Cardiac fibroblast (primary cell): ENCODE results near the gene BMPR1A.
"Not testable (repeated sequence)": the region's sequence is repeated elsewhere in the genome, so short reads cannot be mapped to it uniquely, and the experiment has no call there.

ENCODE experiments used
- DNase-seq, 2 donors: peaks; one replicate each; pipeline versions ENCODE4 v3.0.0 to v3.0.0-alpha.2; 2010; ENCODE audit warnings: low read depth in 2 of 2
- H3K4me3 ChIP-seq, 2 donors: replicated peaks in 1 of 2; 1 replicate in 1 of 2; 2 replicates in 1 of 2; pipeline ENCODE4 v1.5.1; 2011; ENCODE audit warnings: low read depth in 2 of 2, low read length in 2 of 2, mild to moderate bottlenecking in 2 of 2, moderate library complexity in 1 of 2
- CTCF ChIP-seq: IDR thresholded peaks from one replicate; pipeline ENCODE4 v1.5.1; 2011; ENCODE audit warnings: low read depth, mild to moderate bottlenecking, low read length, inconsistent platforms

The BMPR1A gene

DNA sequence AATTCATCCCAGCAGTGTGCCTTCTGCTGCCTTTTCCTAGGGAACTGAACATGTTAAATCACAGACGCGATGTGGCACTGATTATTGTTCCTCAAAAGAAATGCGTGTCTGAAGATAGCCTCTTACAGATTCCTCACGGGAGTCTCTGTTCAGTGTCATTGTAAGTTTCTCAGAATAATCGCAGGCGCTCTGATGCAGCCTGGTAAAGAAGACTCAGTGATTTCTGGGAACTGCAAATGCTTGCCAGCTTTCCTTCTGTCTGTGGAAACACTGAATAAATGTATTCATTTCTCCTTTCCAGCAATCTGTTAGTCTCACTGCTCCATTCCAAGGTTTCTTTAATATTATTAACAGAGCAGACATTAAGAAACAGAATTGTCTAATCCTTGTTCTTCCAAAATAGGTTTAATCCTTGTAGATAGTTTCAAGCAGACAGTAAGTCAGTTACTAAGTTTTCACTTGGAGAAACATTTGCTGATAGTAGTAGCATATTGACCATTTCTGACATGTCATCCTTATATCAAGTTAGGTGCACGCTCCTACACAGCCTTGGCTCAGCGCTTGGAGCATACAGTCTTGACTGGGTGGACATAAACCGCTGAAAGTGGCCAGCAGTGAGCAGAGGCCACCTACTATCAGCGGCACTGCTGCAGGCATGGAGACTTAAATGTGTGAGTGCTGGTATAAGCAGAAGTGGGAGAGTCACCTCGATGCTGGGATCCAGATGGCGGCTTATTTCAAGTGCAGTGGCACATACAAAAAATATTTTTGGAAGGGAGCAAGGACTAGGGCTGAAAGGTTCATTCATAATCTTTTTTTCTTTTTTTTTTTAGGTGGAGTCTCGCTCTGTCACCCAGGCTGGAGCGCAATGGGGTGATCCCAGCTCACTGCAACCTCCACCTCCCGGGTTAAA lies 173.3 kb downstream of the BMPR1A start:
- TF ChIP-seq CTCF: no peak
- no peak for DNase-seq
- H3K4me3 ChIP-seq: no peak overlapping the region

- peak; percentile 71 to 73 for DNase-seq
- no peak for TF ChIP-seq CTCF
- H3K4me3 ChIP-seq: no peak overlapping the region
Measured at GRCh38 chr10:86931872-86932271, 175.5 kb downstream of the BMPR1A start.

DNA sequence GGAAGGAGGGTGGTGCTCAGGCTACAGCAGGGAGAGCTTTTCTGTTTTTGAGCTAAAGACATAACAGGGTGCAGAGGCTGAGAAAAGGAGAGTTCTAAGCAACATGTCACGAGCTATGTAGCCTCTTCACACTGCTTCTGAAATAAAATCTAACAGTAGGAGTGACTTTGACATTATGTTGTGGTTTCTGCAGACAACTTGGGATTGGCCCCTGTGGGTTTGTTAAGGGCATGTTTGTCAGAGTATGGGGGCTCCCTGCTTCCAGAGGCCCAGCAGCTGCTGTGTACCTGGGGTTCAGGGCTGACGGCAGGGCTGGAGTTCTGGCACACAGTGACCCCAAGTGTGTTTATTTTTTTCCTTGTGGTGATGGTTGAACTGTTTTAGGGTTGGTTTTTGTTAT lies 176.3 kb downstream of the BMPR1A start:
- no peak for DNase-seq
- no peak for TF ChIP-seq CTCF

DNA sequence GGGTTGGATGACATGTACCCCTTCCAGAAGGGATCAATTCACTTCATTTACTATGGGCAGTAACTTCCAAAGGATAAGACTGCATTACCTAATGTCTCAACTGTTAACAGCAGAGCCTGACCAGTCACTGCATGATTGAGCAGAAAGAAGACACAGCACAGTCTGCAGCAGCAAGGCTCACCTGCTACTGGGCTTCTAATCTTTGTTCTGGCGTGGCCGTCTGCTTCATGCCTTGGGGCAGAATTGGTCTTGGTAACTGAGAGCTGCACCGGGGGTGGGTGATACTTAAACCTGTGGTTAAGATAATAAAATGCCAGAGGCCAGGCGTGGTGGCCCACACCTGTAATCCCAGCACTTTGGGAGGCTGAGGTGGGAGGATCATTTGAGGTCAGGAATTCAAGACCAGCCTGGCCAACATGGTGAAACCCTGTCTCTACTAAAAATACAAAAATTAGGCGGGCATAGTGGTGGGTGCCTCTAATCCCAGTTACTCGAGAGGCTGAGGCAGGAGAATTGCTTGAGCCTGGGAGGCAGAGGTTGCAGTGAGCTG lies 177.8 kb downstream of the BMPR1A start:
- not testable (repeated sequence) for DNase-seq, H3K4me3 ChIP-seq

More for the DNA sequence above, 176.3 kb downstream of the BMPR1A start:
- H3K4me3 ChIP-seq: no peak overlapping the region

DNA sequence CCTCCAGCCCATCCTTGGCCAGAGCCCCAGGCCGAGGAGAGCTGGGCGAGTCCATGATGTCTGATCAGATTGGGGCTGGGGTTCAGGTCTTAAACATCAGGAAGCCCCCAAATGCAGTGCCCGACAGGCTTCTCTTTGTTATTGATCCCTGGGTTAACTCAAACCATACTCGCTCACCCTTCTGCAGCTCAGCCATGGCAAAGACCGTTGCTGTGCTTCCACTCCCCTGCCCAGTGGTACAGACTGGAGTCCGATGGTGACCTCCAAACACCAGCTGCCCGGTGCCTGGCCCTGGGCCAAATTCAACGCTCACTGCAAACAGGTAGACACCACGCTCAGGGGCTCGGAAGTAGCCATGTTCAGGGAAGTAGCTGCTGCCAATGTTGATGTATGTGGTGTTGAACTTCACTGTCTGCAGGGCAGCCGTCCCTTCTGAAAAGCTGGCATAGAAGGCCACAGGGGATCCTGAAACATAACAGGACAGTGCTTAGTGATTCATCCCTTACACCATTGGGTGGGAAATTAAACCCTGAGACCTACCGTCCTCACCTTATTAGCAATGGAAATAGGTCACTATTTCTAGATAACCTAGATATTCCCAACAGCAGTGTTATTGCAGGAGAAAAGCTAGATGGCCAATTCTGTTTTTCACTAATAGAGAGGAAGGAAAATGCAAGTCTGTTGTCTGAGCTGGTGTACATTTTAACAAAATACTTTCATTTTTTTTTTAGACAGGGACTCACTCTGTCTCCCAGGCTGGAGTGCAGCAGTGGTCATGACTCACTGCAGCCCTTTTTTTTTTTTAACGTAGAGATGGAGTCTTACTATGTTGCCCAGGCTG lies 180.5 kb downstream of the BMPR1A start:
- TF ChIP-seq CTCF: no peak
- peak; percentile 48 to 64 for DNase-seq
- H3K4me3 ChIP-seq: no peak overlapping the region

DNA sequence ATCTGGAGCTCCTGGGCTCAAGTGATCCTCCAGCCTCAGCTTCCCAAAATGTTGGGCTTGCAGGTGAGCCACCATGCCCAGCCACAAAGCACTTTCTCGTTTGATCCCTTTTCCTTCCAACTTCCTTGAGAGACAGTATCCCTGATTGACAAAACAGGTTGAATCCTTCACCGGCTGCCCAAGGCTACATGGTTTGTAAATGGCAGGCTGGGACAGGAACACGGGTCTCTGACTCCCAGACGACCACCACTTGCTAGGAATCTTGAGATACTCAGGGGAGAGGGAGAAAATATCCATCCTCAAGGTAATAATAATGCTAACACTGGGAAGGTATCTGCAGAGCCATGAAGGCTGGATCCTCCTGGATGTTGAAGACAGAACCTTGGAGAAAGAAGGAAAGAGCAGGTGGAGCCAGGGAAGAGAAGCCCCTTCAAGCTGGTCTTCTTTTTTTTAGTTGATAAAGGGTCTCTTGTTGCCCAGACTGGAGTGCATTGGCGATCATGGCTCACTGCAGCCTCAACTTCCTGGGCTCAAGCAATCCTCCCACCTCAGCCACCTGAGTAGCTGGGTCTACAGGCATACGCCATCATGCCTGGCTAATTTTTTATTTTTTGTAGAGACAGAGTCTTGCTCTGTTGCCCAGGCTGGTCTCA lies 181.2 kb downstream of the BMPR1A start:
- H3K4me3 ChIP-seq: no peak overlapping the region
- TF ChIP-seq CTCF: no peak
- no peak for DNase-seq
